GM12878 (cell line): Measurements from ENCODE around the gene CSHL1. TPM values are rescaled to one million over a fixed set of nuclear protein-coding genes. Genes with fewer than 3 reads are reported as not detected.

Source experiments
- CHD4 ChIP-seq: fragments of 200-600 bp; sonication (generic); IDR thresholded peaks from 2 replicates; pipeline ENCODE4 v1.6.1; 2016; ENCODE audit warnings: mild to moderate bottlenecking
- E2F8 ChIP-seq: fragments of 450-650 bp; IDR thresholded peaks from 2 replicates; pipeline ENCODE4 v1.6.1; 2018; ENCODE audit warnings: mild to moderate bottlenecking, low read depth, moderate library complexity; ENCODE audit not compliant: partially characterized antibody
- PRDM15 ChIP-seq: fragments of 450-650 bp; formaldehyde crosslinking; IDR thresholded peaks from 2 replicates; pipeline ENCODE4 v1.4.0; 2020; ENCODE audit warnings: mild to moderate bottlenecking, moderate library complexity
- SRF ChIP-seq, 2 experiments: IDR thresholded peaks; 2 replicates each; pipeline ENCODE4 v1.6.1; 2011; ENCODE audit warnings: low read depth in 2 of 2, low read length in 2 of 2, mild to moderate bottlenecking in 1 of 2, moderate library complexity in 1 of 2
- ZNF687 ChIP-seq: fragments of 450-650 bp; IDR thresholded peaks from 2 replicates; pipeline ENCODE4 v1.6.1; 2017; ENCODE audit warnings: mild to moderate bottlenecking, moderate library complexity
- polyA plus RNA-seq, 11 experiments: library from polyadenylated mRNA; depleted of rRNA in 4 of 11; unstranded in 6 of 11; stranded (reverse) in 5 of 11; fragments of >200 nt; fragmentation: Nextera tagmentation in 4 of 11; fragmentation: Illumina TruSeq in 1 of 11; extraction: Ambion mirVana in 4 of 11; extraction: Trizol in 1 of 11; gene quantifications; 1 replicate in 1 of 11; 2 replicates in 10 of 11; pipeline versions ENCODE4 v1.2.1 to v1.2.3, GENCODE V29; 2011 to 2016; ENCODE audit warnings: inconsistent platforms in 2 of 11, missing spikeins in 2 of 11, low read depth in 1 of 11
- total RNA-seq, 4 experiments: library from RNA; depleted of rRNA in 3 of 4; stranded (reverse); fragments of >200 nt in 3 of 4; fragmentation: Illumina TruSeq in 1 of 4; extraction: Trizol in 1 of 4; gene quantifications; 2 replicates each; pipeline versions ENCODE4 v1.2.1 to v1.2.3, GENCODE V29; 2013 to 2021

Gene CSHL1
- total and polyA plus RNA-seq, 10 of the 15 experiments (the other 5 are each of a cell fraction or from before 2014, with no cell fraction given): not detected

- TF ChIP-seq E2F8 (no peak), CHD4 (no peak), ZNF687 (no peak), SRF (IDR thresholded peaks at IDR 0.05; ENCODE audit: low read depth in 2 of 2, low read length in 2 of 2) (no peak), PRDM15 (CRISPR knock-in tag) (no peak)
Observed at GRCh38 chr17:63955232-63955631, 44.2 kb upstream of the CSHL1 start (continued).
